Stimulated activated CD4-positive, alpha-beta T cell treated with anti-CD3 and anti-CD28 coated beads, Interleukin-12 subunit alpha, Interleukin-12 subunit beta, amount 100 ng/mL, for 24 hours (primary cell): ENCODE measurements around the gene STAMBP.

ENCODE experiments used
- DNase-seq, 2 experiments: peaks; one replicate each; pipeline ENCODE4 v3.0.0-alpha.2; 2020; ENCODE audit warnings: low read depth in 2 of 2

The STAMBP gene

GRCh38 chr2:73906847-73907505 lies 78.2 kb downstream of the STAMBP start:
- DNase-seq = no peak

GRCh38 chr2:73907840-73908452 lies 79.2 kb downstream of the STAMBP start:
- no peak for DNase-seq

- DNase-seq = no peak
Observed at GRCh38 chr2:73908689-73909652, 80.2 kb downstream of the STAMBP start.

GRCh38 chr2:73910873-73911547 lies 82.2 kb downstream of the STAMBP start:
- DNase-seq = no peak

- no peak for DNase-seq
Observed at GRCh38 chr2:73911548-73912208, 82.9 kb downstream of the STAMBP start.

- DNase-seq = no peak
Observed at GRCh38 chr2:73913414-73914054, 84.8 kb downstream of the STAMBP start.

GRCh38 chr2:73914667-73915066 lies 85.9 kb downstream of the STAMBP start:
- DNase-seq = no peak

- no peak for DNase-seq
Observed at GRCh38 chr2:73915437-73915993, 86.8 kb downstream of the STAMBP start.

- DNase-seq = no peak
Observed at GRCh38 chr2:73916666-73917065, 87.9 kb downstream of the STAMBP start.

- DNase-seq = no peak
Observed at GRCh38 chr2:73917296-73917695, 88.5 kb downstream of the STAMBP start.

- no peak for DNase-seq
Observed at GRCh38 chr2:73917696-73918207, 89.0 kb downstream of the STAMBP start.

- no peak for DNase-seq
Observed at GRCh38 chr2:73918856-73919255, 90.1 kb downstream of the STAMBP start.

- no peak for DNase-seq
Observed at GRCh38 chr2:73919596-73920228, 91.0 kb downstream of the STAMBP start.

GRCh38 chr2:73920577-73921545 lies 92.1 kb downstream of the STAMBP start:
- DNase-seq = peak in 1 of 2 experiments; percentile 31

- no peak for DNase-seq
Observed at GRCh38 chr2:73921581-73921980, 92.8 kb downstream of the STAMBP start.

- no peak for DNase-seq
Observed at GRCh38 chr2:73922681-73923080, 93.9 kb downstream of the STAMBP start.
